Tibial artery (tissue), 4 donors: ENCODE measurements around the gene EDIL3.

Experiments
- DNase-seq, 2 donors: peaks; one replicate each; pipeline ENCODE4 v3.0.0-alpha.2; 2019
- H3K27ac ChIP-seq, 2 donors: fragments of 200-600 bp; sonication (generic) in 1 of 2; 1 replicate in 1 of 2; 2 replicates in 1 of 2; pipeline ENCODE4 v1.5.1; 2018 to 2019; ENCODE audit warnings: mild to moderate bottlenecking in 1 of 2
- H3K27me3 ChIP-seq, 2 donors: fragments of 200-600 bp; sonication (generic) in 1 of 2; one replicate each; pipeline versions ENCODE4 v1.5.1 to v1.6.0; 2016 to 2019
- H3K36me3 ChIP-seq, 3 donors: fragments of 200-600 bp; sonication (generic) in 2 of 3; one replicate each; pipeline ENCODE4 v1.5.1; 2016 to 2019; ENCODE audit warnings: mild to moderate bottlenecking in 2 of 3
- H3K4me1 ChIP-seq, 4 donors: fragments of 200-600 bp; sonication (generic) in 2 of 4; 1 replicate in 3 of 4; 2 replicates in 1 of 4; pipeline ENCODE4 v1.5.1; 2016 to 2019
- H3K4me3 ChIP-seq, 2 donors: fragments of 200-600 bp; sonication (generic) in 1 of 2; 1 replicate in 1 of 2; 2 replicates in 1 of 2; pipeline ENCODE4 v1.5.1; 2018 to 2019; ENCODE audit warnings: mild to moderate bottlenecking in 2 of 2
- H3K9me3 ChIP-seq, 3 donors: fragments of 200-600 bp; sonication (generic) in 1 of 3; one replicate each; pipeline ENCODE4 v1.5.1; 2016 to 2019
- CTCF ChIP-seq, 2 experiments: fragments of 200-600 bp in 1 of 2; fragments of 450-650 bp in 1 of 2; IDR thresholded peaks; one replicate each; pipeline ENCODE4 v1.5.1; 2017 to 2019; ENCODE audit warnings: antibody characterized with exemption in 2 of 2, mild to moderate bottlenecking in 1 of 2, moderate library complexity in 1 of 2
- intact Hi-C: fragments of 100-400 bp; cut with DNase I; formaldehyde crosslinking; loops from one replicate; pipeline ENCODE4 v1.15.0; 2023; ENCODE audit warnings: low total_unique reads

The EDIL3 gene

GRCh38 chr5:84382363-84383295 lies 2.1 kb downstream of the EDIL3 start:
- no peak for TF ChIP-seq CTCF (IDR thresholded peaks at IDR 0.05)
- H3K4me1 ChIP-seq, result peaks cover 0 to 53% (median 23%) of the 10 kb centered on the region in 4 donors
- H3K9me3 ChIP-seq, result no peaks in the 10 kb centered on the region
- peak overlapping the region; percentile 79 to 88 for H3K4me3 ChIP-seq
- DNase-seq, result peak; percentile 41 to 78
- H3K27ac ChIP-seq, result peak overlapping the region; percentile 95 to 98
- no peaks in the 10 kb centered on the region for H3K27me3 ChIP-seq
- H3K36me3 ChIP-seq, result no peaks in the 10 kb centered on the region
- intact Hi-C loops, result no loop called here

GRCh38 chr5:84381502-84382362 lies 2.9 kb downstream of the EDIL3 start:
- H3K4me1 ChIP-seq, result peaks cover 0 to 53% (median 22%) of the 10 kb centered on the region in 4 donors

GRCh38 chr5:84379749-84380148 lies 4.9 kb downstream of the EDIL3 start:
- H3K9me3 ChIP-seq, result no peaks in the 10 kb centered on the region
- H3K27me3 ChIP-seq, result no peaks in the 10 kb centered on the region
- peak overlapping the region in 1 of 2 donors; percentile 1 for H3K4me3 ChIP-seq
- H3K4me1 ChIP-seq, result peaks cover 0 to 64% (median 21%) of the 10 kb centered on the region in 4 donors
- H3K27ac ChIP-seq, result peak overlapping the region; percentile 95 to 98
- intact Hi-C loops, result no loop called here
- no peak for DNase-seq
- TF ChIP-seq CTCF (IDR thresholded peaks at IDR 0.05), result peak; percentile 29 to 32
- H3K36me3 ChIP-seq, result no peaks in the 10 kb centered on the region

More at GRCh38 chr5:84381502-84382362, 2.9 kb downstream of the EDIL3 start:
- H3K27me3 ChIP-seq, result no peaks in the 10 kb centered on the region
- peak overlapping the region; percentile 79 to 88 for H3K4me3 ChIP-seq
- intact Hi-C loops, result no loop called here
- TF ChIP-seq CTCF (IDR thresholded peaks at IDR 0.05), result no peak
- peak overlapping the region; percentile 95 to 98 for H3K27ac ChIP-seq
- no peaks in the 10 kb centered on the region for H3K9me3 ChIP-seq
- H3K36me3 ChIP-seq, result no peaks in the 10 kb centered on the region
- DNase-seq, result peak in 1 of 2 donors; percentile 28

- intact Hi-C loops, result no loop called here
- H3K9me3 ChIP-seq, result no peaks in the 10 kb centered on the region
- no peak for TF ChIP-seq CTCF (IDR thresholded peaks at IDR 0.05)
- H3K4me1 ChIP-seq, result peaks cover 0 to 72% (median 22%) of the 10 kb centered on the region in 4 donors
- no peak for DNase-seq
- H3K4me3 ChIP-seq, result peak overlapping the region in 1 of 2 donors; percentile 1
- H3K36me3 ChIP-seq, result no peaks in the 10 kb centered on the region
- H3K27ac ChIP-seq, result peak overlapping the region; percentile 95 to 98
- no peaks in the 10 kb centered on the region for H3K27me3 ChIP-seq
Measured at GRCh38 chr5:84378961-84379360, 5.7 kb downstream of the EDIL3 start.

- intact Hi-C loops, result no loop called here
- peak overlapping the region; percentile 95 to 98 for H3K27ac ChIP-seq
- no peak for TF ChIP-seq CTCF (IDR thresholded peaks at IDR 0.05)
- DNase-seq, result no peak
- H3K36me3 ChIP-seq, result no peaks in the 10 kb centered on the region
- H3K27me3 ChIP-seq, result no peaks in the 10 kb centered on the region
- H3K4me3 ChIP-seq, result peak overlapping the region in 1 of 2 donors; percentile 1
- H3K9me3 ChIP-seq, result no peaks in the 10 kb centered on the region
- peaks cover 0 to 77% (median 19%) of the 10 kb centered on the region in 4 donors for H3K4me1 ChIP-seq
Measured at GRCh38 chr5:84378420-84378819, 6.3 kb downstream of the EDIL3 start.
